Measurements from ENCODE around the gene CFAP99.

DNA sequence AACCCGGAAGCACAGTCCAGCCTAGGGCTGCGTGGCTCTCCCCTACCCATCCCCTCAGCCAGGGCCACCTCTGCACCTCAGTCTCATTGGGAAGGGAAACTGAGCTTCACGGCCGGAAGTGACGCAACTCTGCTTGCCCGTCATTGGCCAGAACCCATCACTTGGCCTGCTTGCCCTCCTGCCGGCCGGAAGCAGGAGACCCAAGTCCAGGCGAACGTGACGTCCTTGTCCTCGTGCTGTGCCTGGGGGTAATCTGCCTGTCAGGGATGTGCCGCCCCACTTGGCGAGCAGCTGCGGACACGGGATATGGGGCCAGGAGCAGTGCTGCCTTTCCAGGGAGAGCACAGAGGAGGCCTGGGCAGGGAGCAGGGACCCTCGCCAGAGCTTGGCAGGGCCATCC lies 31.5 kb upstream of the CFAP99 start:
- no peak for TF ChIP-seq CTCF (IDR thresholded peaks at IDR 0.05)
- no peak for TF ChIP-seq EZH2 (IDR thresholded peaks at IDR 0.05; ENCODE audit: borderline replicate concordance, insufficient read depth, low read depth, low read length, poor library complexity, severe bottlenecking)

All from B cell (primary cell).